HepG2 (cell line): Measurements from ENCODE around the gene EPS8L1. TPM values are rescaled to one million over a fixed set of nuclear protein-coding genes. Genes with fewer than 3 reads are reported as not detected.
"Not testable (repeated sequence)": the region's sequence is repeated elsewhere in the genome, so short reads cannot be mapped to it uniquely, and the experiment has no call there.

Source experiments
- ATAC-seq: fragments of 200-7000 bp; cut with Tn5 transposase; 3 replicates; pipeline ENCODE4 v1.9.1; 2020; ENCODE audit warnings: mild to moderate bottlenecking, moderate library complexity
- BruUV-seq: library from RNA; stranded (reverse); fragments of 400-500 nt; replicated peaks from 2 replicates; lab custom pipeline; 2021; lab: Mats Ljungman, UMichigan
- CTCF ChIA-PET: fragments of 300-600 bp; formaldehyde crosslinking; extraction: SDS; loops from one replicate; lab custom pipeline; 2021; ENCODE audit warnings: low total read pairs, inconsistent platforms, low intra/inter-chr PET ratio; lab: Yijun Ruan, JAX
- POLR2A ChIA-PET: fragments of 350-600 bp; sonication (Branson Sonifier 250); formaldehyde crosslinking; loops from one replicate; lab custom pipeline; 2020; ENCODE audit warnings: antibody characterized with exemption, inconsistent platforms; lab: Yijun Ruan, JAX
- DNase-seq: peaks from one replicate; pipeline ENCODE4 v3.0.0-alpha.2; 2015; ENCODE audit warnings: low spot score
- FAIRE-seq: peaks from 3 replicates; lab custom pipeline; 2011; peaks lifted over from hg19 to GRCh38; lab: Jason Lieb, UNC
- H2AFZ ChIP-seq: one replicate; pipeline ENCODE4 v1.6.1; 2011; ENCODE audit warnings: low read length, inconsistent platforms
- H3K27ac ChIP-seq: fragments of 300-600 bp; 3 replicates; pipeline ENCODE4 v1.8.0; 2011; ENCODE audit warnings: mixed run types, mild to moderate bottlenecking, mixed read lengths, low read length, inconsistent platforms; ENCODE audit not compliant: insufficient read depth; ENCODE audit errors: extremely low read length
- H3K27me3 ChIP-seq, 2 experiments: fragments of 200-600 bp in 1 of 2; 2 replicates in 1 of 2; 3 replicates in 1 of 2; pipeline versions ENCODE4 v1.6.0 to v1.8.0; 2011; ENCODE audit warnings: low read length in 2 of 2, mild to moderate bottlenecking in 2 of 2, moderate library complexity in 2 of 2, inconsistent platforms in 1 of 2; ENCODE audit not compliant: insufficient read depth in 2 of 2, control insufficient read depth in 1 of 2
- H3K36me3 ChIP-seq, 2 experiments: fragments of 200-600 bp in 1 of 2; replicated peaks in 1 of 2; 2 replicates in 1 of 2; 3 replicates in 1 of 2; pipeline versions ENCODE4 v1.5.1 to v1.8.0; 2011; ENCODE audit warnings: low read length in 2 of 2, inconsistent platforms in 1 of 2; ENCODE audit not compliant: insufficient read depth in 2 of 2, control insufficient read depth in 1 of 2
- H3K4me1 ChIP-seq: 2 replicates; pipeline ENCODE4 v1.5.1; 2012; ENCODE audit warnings: low read length, inconsistent platforms; ENCODE audit not compliant: insufficient read depth
- H3K4me2 ChIP-seq: 2 replicates; pipeline ENCODE4 v1.6.0; 2011; ENCODE audit warnings: low read depth, low read length, inconsistent platforms
- H3K4me3 ChIP-seq, 3 experiments: fragments of 200-600 bp in 1 of 3; sonication (generic), shearing (Covaris generic) in 1 of 3; replicated peaks in 1 of 3; 2 replicates each; pipeline ENCODE4 v1.5.1; 2011 to 2016; ENCODE audit warnings: low read length in 3 of 3, inconsistent platforms in 2 of 3, low read depth in 2 of 3, mild to moderate bottlenecking in 2 of 3, control low read depth in 1 of 3, mixed read lengths in 1 of 3; ENCODE audit not compliant: insufficient read depth in 1 of 3
- H3K79me2 ChIP-seq: one replicate; pipeline ENCODE4 v1.6.1; 2011; ENCODE audit warnings: low read length, inconsistent platforms; ENCODE audit not compliant: insufficient read depth
- H3K9ac ChIP-seq: 2 replicates; pipeline ENCODE4 v1.6.0; 2011; ENCODE audit warnings: mild to moderate bottlenecking, low read depth, low read length, inconsistent platforms; ENCODE audit not compliant: insufficient read depth
- H3K9me3 ChIP-seq: 2 replicates; pipeline ENCODE4 v1.5.1; 2012; ENCODE audit warnings: mild to moderate bottlenecking, low read length
- H4K20me1 ChIP-seq: 2 replicates; pipeline ENCODE4 v1.6.0; 2011; ENCODE audit warnings: inconsistent platforms, mild to moderate bottlenecking, low read length, moderate library complexity; ENCODE audit not compliant: insufficient read depth
- POGZ ChIP-seq: sonication (generic); formaldehyde crosslinking; IDR thresholded peaks from 2 replicates; pipeline ENCODE4 v1.4.0; 2020; ENCODE audit warnings: mild to moderate bottlenecking, missing genetic modification reagents
- PPARG ChIP-seq: conservative IDR thresholded peaks from 2 replicates; pipeline ENCODE4 v1.6.1; 2016; ENCODE audit warnings: missing biosample characterization, missing genetic modification reagents
- SIX1 ChIP-seq: sonication (generic); formaldehyde crosslinking; IDR thresholded peaks from 2 replicates; pipeline ENCODE4 v1.4.0; 2020; ENCODE audit warnings: missing genetic modification reagents, borderline replicate concordance
- SPEN ChIP-seq: sonication (generic); formaldehyde crosslinking; IDR thresholded peaks from 2 replicates; pipeline ENCODE4 v1.5.1; 2020; ENCODE audit warnings: low read depth, mild to moderate bottlenecking, missing genetic modification reagents
- ZMYM2 ChIP-seq: sonication (generic); formaldehyde crosslinking; IDR thresholded peaks from 2 replicates; pipeline ENCODE4 v1.8.0; 2022; ENCODE audit warnings: mild to moderate bottlenecking, missing genetic modification reagents
- ZNF160 ChIP-seq: sonication (generic); formaldehyde crosslinking; IDR thresholded peaks from 2 replicates; pipeline ENCODE4 v1.8.0; 2022; ENCODE audit warnings: mild to moderate bottlenecking, inconsistent platforms, missing genetic modification reagents
- ZNF225 ChIP-seq: sonication (generic); formaldehyde crosslinking; IDR thresholded peaks from 2 replicates; pipeline ENCODE4 v1.4.0; 2020; ENCODE audit warnings: mild to moderate bottlenecking, missing genetic modification reagents
- ZNF317 ChIP-seq: sonication (generic); formaldehyde crosslinking; IDR thresholded peaks from 2 replicates; pipeline ENCODE4 v1.5.0; 2020; ENCODE audit warnings: mild to moderate bottlenecking, missing genetic modification reagents
- ZNF598 ChIP-seq: sonication (generic); formaldehyde crosslinking; IDR thresholded peaks from 2 replicates; pipeline ENCODE4 v1.5.1; 2020; ENCODE audit warnings: mild to moderate bottlenecking, missing genetic modification reagents, borderline replicate concordance
- ZNF713 ChIP-seq: sonication (generic); formaldehyde crosslinking; IDR thresholded peaks from 2 replicates; pipeline ENCODE4 v1.4.0; 2020; ENCODE audit warnings: mild to moderate bottlenecking, missing genetic modification reagents
- ZNF724P ChIP-seq: sonication (generic); formaldehyde crosslinking; IDR thresholded peaks from 2 replicates; pipeline ENCODE4 v1.8.0; 2022; ENCODE audit warnings: missing genetic modification reagents, borderline replicate concordance
- WGBS: methylation state at CpG from one replicate; pipeline ENCODE4 v1.1.6; 2017; ENCODE audit warnings: low lambda C conversion rate; 5-methylcytosine and 5-hydroxymethylcytosine counted together
- in situ Hi-C: cut with HindIII; loops from 2 replicates; pipeline ENCODE4 v1.10.0; 2017; ENCODE audit warnings: low pct_unique_long_range_greater_than_20kb; ENCODE audit not compliant: extremely low pct_ligation_motif_present
- intact Hi-C: fragments of 100-400 bp; cut with micrococcal nuclease; formaldehyde crosslinking; loops from one replicate; pipeline ENCODE4 v1.10.0; 2022; ENCODE audit not compliant: unreplicated experiment
- polyA plus RNA-seq, 8 experiments: library from polyadenylated mRNA; depleted of rRNA in 3 of 8; stranded (reverse) in 7 of 8; unstranded in 1 of 8; fragments of >200 nt; fragmentation: Illumina TruSeq in 4 of 8; extraction: Trizol in 4 of 8; gene quantifications; 2 replicates each; pipeline versions ENCODE4 v1.2.1 to v1.2.3, GENCODE V29; 2011 to 2016; ENCODE audit warnings: low read depth in 4 of 8, missing spikeins in 1 of 8, mixed read lengths in 1 of 8; ENCODE audit not compliant: insufficient read depth in 1 of 8
- total RNA-seq, 5 experiments: library from RNA; depleted of rRNA; stranded (reverse); fragments of >200 nt; fragmentation: Illumina TruSeq; extraction: Trizol; gene quantifications; 2 replicates each; pipeline ENCODE4 v1.2.3, GENCODE V29; 2016; ENCODE audit warnings: low read depth in 1 of 5
- TF ChIP-seq, protein P1 (sequence below): sonication (generic); formaldehyde crosslinking; IDR thresholded peaks from 2 replicates; pipeline ENCODE4 v1.5.0; 2020; ENCODE audit warnings: missing genetic modification reagents

The EPS8L1 gene
- total and polyA plus RNA-seq, 2 of the 13 experiments (the other 11 are each of a cell fraction or from before 2014, with no cell fraction given): 3.0 to 6.3 TPM

DNA sequence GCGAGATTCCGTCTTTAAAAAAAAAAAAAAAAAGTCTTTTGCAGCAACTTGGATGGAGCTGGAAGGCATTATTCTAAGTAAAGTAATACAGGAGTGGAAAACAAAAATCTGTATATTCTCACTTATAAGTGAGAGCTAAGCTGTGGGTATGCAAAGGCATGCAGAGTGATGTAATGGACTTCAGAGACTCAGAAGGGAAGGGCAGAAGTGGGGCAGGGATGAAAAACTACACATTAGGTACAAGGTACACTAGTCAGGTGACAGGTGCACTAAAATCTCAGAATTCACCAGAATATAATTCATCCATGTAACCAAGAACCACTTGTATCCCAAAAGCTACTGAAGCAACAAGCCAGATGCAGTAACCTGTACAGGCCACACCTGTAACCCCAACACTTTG lies 39.6 kb upstream of the EPS8L1 start:
- Histone ChIP-seq H4K20me1 (no peaks in the 10 kb centered on the region), H3K79me2 (no peaks in the 10 kb centered on the region), H3K27ac (no peak overlapping the region), H3K4me2 (no peak overlapping the region), H3K9ac (no peak overlapping the region), H2AFZ (no peak overlapping the region), H3K9me3 (no peaks in the 10 kb centered on the region), H3K27me3 (no peaks in the 10 kb centered on the region), H3K4me3 (no peak overlapping the region), H3K36me3 (no peaks in the 10 kb centered on the region), H3K4me1 (no peaks in the 10 kb centered on the region)
- TF ChIP-seq ZMYM2 (CRISPR knock-in tag) (no peak), ZNF598 (CRISPR knock-in tag) (no peak), SPEN (no peak), ZNF317 (CRISPR knock-in tag) (no peak), ZNF713 (CRISPR knock-in tag) (no peak), ZNF160 (CRISPR knock-in tag) (no peak), POGZ (CRISPR knock-in tag) (no peak), ZNF724P (no peak), SIX1 (no peak), PPARG (CRISPR knock-in tag) (no peak), ZNF225 (CRISPR knock-in tag) (no peak)
- TF ChIP-seq, protein P1, sequence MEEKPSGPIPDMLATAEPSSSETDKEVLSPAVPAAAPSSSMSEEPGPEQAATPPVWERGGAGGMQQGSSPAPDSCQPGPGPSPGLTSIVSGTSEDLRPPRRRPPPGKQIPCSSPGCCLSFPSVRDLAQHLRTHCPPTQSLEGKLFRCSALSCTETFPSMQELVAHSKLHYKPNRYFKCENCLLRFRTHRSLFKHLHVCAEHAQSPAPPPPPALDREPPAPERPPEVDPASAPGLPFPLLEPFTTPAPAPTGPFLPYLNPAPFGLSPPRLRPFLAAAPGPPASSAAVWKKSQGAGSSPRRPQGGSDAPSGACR (CRISPR knock-in tag): no peak
- FAIRE-seq (no peak), DNase-seq (no peak), ATAC-seq (no peak)
- no TSS peak for BruUV-seq
- CTCF ChIA-PET: no interaction called here
- POLR2A ChIA-PET: no interaction called here
- WGBS: 64% methylated on average over 2 of the region's 2 CpGs
- in situ Hi-C loops: no loop called here
- intact Hi-C loops: no loop called here

DNA sequence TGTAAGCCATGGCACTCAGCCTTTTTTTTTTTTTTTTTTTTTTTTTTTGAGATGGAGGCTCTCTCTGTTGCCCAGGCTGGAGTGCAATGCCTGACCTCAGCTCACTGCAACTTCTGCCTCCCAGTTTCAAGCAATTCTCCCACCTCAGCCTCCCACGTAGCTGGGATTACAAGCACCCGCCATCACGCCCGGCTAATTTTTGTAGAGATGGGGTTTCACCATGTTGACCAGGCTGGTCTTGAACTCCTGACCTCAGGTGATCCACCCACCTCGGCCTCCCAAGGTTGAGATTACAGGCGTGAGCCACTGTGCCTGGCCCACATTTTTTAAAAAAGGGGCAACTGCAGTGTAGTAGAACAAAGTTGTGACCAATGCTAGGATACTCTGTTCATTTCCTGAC lies 38.1 kb upstream of the EPS8L1 start:
- H3K79me2 ChIP-seq, H3K4me2 ChIP-seq, H2AFZ ChIP-seq, FAIRE-seq, H3K4me3 ChIP-seq, H3K27me3 ChIP-seq, CTCF ChIA-PET, H3K36me3 ChIP-seq, H3K9me3 ChIP-seq, H3K27ac ChIP-seq, H4K20me1 ChIP-seq, H3K4me1 ChIP-seq, in situ Hi-C loops, BruUV-seq, H3K9ac ChIP-seq, intact Hi-C loops, ATAC-seq, DNase-seq, POLR2A ChIA-PET: not testable (repeated sequence)
- 77% methylated on average over 6 of the region's 6 CpGs for WGBS

DNA sequence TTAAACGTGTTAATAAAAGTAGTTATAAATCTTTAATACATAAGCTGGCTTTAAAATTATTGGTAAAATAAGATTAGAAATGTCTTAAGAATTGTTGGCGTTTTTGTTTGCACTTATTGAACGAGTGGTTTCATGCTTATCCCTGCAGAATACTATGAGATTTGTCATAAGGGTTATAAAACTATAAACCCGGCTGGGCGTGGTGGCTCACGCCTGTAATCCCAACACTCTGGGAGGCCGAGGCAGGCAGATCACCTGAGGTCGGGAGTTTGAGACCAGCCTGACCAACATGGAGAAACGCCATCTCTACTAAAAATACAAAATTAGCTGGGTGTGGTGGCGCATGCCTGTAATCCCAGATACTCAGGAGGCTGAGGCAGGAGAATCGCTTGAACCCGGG lies 35.0 kb upstream of the EPS8L1 start:
- DNase-seq, ATAC-seq, H4K20me1 ChIP-seq, H3K27me3 ChIP-seq, BruUV-seq, in situ Hi-C loops, FAIRE-seq, H3K9me3 ChIP-seq, intact Hi-C loops, H2AFZ ChIP-seq, CTCF ChIA-PET, POLR2A ChIA-PET, H3K4me3 ChIP-seq, H3K9ac ChIP-seq, H3K4me1 ChIP-seq, H3K4me2 ChIP-seq, H3K27ac ChIP-seq, H3K79me2 ChIP-seq: not testable (repeated sequence)
- peaks cover 4 to 19% of the 10 kb centered on the region in 2 experiments; a peak in 4 of 5 replicates for H3K36me3 ChIP-seq
- WGBS: 88% methylated on average over 12 of the region's 12 CpGs
